Ishikawa (cell line): ENCODE data around the gene MRPL54.

Experiments
- CEBPB ChIP-seq: IDR thresholded peaks from 2 replicates; pipeline ENCODE4 v1.6.1; 2012
- CREB1 ChIP-seq: IDR thresholded peaks from 2 replicates; pipeline ENCODE4 v1.6.1; 2012; ENCODE audit warnings: low read depth
- EGR1 ChIP-seq: IDR thresholded peaks from 2 replicates; pipeline ENCODE4 v1.6.1; 2012
- EP300 ChIP-seq: IDR thresholded peaks from 2 replicates; pipeline ENCODE4 v1.6.1; 2012; ENCODE audit warnings: borderline replicate concordance
- FOXM1 ChIP-seq: IDR thresholded peaks from 2 replicates; pipeline ENCODE4 v1.6.1; 2012; ENCODE audit warnings: low read depth, borderline replicate concordance
- MAX ChIP-seq: IDR thresholded peaks from 2 replicates; pipeline ENCODE4 v1.6.1; 2012
- NFIC ChIP-seq: IDR thresholded peaks from 2 replicates; pipeline ENCODE4 v1.6.1; 2012
- RAD21 ChIP-seq: IDR thresholded peaks from 2 replicates; pipeline ENCODE4 v1.6.1; 2012; ENCODE audit warnings: low read depth
- REST ChIP-seq: IDR thresholded peaks from 2 replicates; pipeline ENCODE4 v1.6.1; 2012; ENCODE audit warnings: low read depth, mild to moderate bottlenecking
- TAF1 ChIP-seq: IDR thresholded peaks from 2 replicates; pipeline ENCODE4 v1.6.1; 2012; ENCODE audit warnings: low read depth, mild to moderate bottlenecking
- TCF12 ChIP-seq: IDR thresholded peaks from 2 replicates; pipeline ENCODE4 v1.6.1; 2012; ENCODE audit warnings: low read depth
- TEAD4 ChIP-seq: IDR thresholded peaks from 2 replicates; pipeline ENCODE4 v1.6.1; 2012
- USF1 ChIP-seq: IDR thresholded peaks from 2 replicates; pipeline ENCODE4 v1.6.1; 2012
- YY1 ChIP-seq: IDR thresholded peaks from 2 replicates; pipeline ENCODE4 v1.6.1; 2012; ENCODE audit warnings: low read depth
- ZBTB7A ChIP-seq: IDR thresholded peaks from 2 replicates; pipeline ENCODE4 v1.6.1; 2012; ENCODE audit warnings: low read depth

Gene MRPL54

GRCh38 chr19:3803114-3803888 lies 40.8 kb downstream of the MRPL54 start:
- TF ChIP-seq FOXM1 (no peak), TAF1 (no peak), ZBTB7A (no peak)

- TF ChIP-seq NFIC: peak; percentile 49
- no peak for TF ChIP-seq YY1
Observed at GRCh38 chr19:3803986-3804385, 41.5 kb downstream of the MRPL54 start.

GRCh38 chr19:3804429-3804828 lies 41.9 kb downstream of the MRPL54 start:
- TF ChIP-seq USF1 (no peak), RAD21 (no peak)

GRCh38 chr19:3805859-3806258 lies 43.4 kb downstream of the MRPL54 start:
- TF ChIP-seq RAD21 (no peak), EGR1 (no peak), CEBPB (no peak), TCF12 (no peak), CREB1 (no peak), REST (no peak), TAF1 (no peak), USF1 (no peak), ZBTB7A (no peak), TEAD4 (no peak), NFIC (no peak)

- TF ChIP-seq EP300: no peak
- no peak for TF ChIP-seq TAF1
- TF ChIP-seq MAX: no peak
- TF ChIP-seq CEBPB: no peak
- TF ChIP-seq YY1: no peak
- TF ChIP-seq REST: no peak
- TF ChIP-seq TEAD4: no peak
Observed at GRCh38 chr19:3807131-3807480, 44.6 kb downstream of the MRPL54 start.

GRCh38 chr19:3807574-3808354 lies 45.3 kb downstream of the MRPL54 start:
- no peak for TF ChIP-seq RAD21
- TF ChIP-seq EGR1: no peak

GRCh38 chr19:3808420-3809143 lies 46.1 kb downstream of the MRPL54 start:
- TF ChIP-seq TAF1 (no peak), RAD21 (no peak), CREB1 (no peak)
